IPS DF 6.9 (cell line): Measurements from ENCODE around the gene C5orf63.

Experiments used
- DNase-seq: peaks from one replicate; pipeline ENCODE4 v3.0.0-alpha.2; 2013; ENCODE audit warnings: low read depth, low spot score
- H3K27ac ChIP-seq: one replicate; pipeline ENCODE4 v1.5.1; 2013; ENCODE audit warnings: low read length, control low read depth
- H3K27me3 ChIP-seq: 2 replicates; pipeline ENCODE4 v1.6.1; 2013; ENCODE audit warnings: mild to moderate bottlenecking, low read length; ENCODE audit not compliant: control insufficient read depth, insufficient read depth
- H3K36me3 ChIP-seq: 2 replicates; pipeline ENCODE4 v1.6.1; 2013; ENCODE audit warnings: low read length; ENCODE audit not compliant: control insufficient read depth, insufficient read depth
- H3K4me1 ChIP-seq: 2 replicates; pipeline ENCODE4 v1.6.1; 2013; ENCODE audit warnings: low read length; ENCODE audit not compliant: control insufficient read depth, insufficient read depth
- H3K4me3 ChIP-seq: 2 replicates; pipeline ENCODE4 v1.5.1; 2013; ENCODE audit warnings: mild to moderate bottlenecking, low read length
- H3K9me3 ChIP-seq: 2 replicates; pipeline ENCODE4 v1.6.1; 2013; ENCODE audit warnings: low read length, inconsistent platforms; ENCODE audit not compliant: control insufficient read depth, insufficient read depth
- WGBS: extraction: QIAGEN DNeasy Blood & Tissue Kit; methylation state at CpG from one replicate; pipeline ENCODE4 v1.1.7; 2013; ENCODE audit warnings: mixed read lengths, missing lambda C conversion rate; ENCODE audit not compliant: insufficient read length, insufficient coverage; 5-methylcytosine and 5-hydroxymethylcytosine counted together

C5orf63 gene

DNA sequence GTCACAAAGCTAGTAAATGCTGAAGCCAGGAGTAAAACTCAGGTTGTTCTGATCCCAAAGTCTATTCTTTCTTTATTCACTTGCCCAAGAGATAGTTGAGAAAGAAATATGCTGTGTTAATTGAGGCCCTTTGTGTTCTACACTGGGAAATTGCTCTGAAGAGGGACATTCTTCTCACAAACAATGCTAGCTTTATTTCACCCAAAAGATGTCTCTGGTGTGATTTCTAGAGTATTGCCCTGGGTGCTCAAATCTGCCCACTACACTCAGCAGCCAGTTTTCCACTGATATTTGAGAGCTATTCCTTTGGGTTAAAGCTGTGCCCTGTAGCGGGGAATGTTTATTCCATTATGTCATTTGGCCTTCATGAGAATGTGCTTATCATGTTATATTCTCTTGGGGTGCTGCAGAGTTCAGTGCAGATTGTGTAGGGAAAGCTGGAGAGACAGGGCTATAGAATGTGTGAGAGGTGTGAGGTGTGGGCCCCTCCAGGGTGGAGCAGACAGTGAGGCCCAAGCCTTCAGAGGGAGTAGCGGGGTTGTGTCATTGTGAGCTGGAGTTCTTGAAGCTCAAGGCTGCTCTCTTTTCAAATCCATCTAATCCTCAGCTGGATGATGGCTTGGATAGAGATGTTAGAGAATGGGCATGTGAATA lies 21.0 kb upstream of the C5orf63 start:
- Histone ChIP-seq H3K27me3 (0 out of 2 replicates have a peak, but pooled peaks cover 1% of the 10 kb centered on the region), H3K9me3 (no peaks in the 10 kb centered on the region), H3K4me3 (no peak overlapping the region), H3K36me3 (no peaks in the 10 kb centered on the region), H3K27ac (no peak overlapping the region), H3K4me1 (peaks cover 6% of the 10 kb centered on the region; the same call in 1 of the 2 replicates)
- no peak for DNase-seq
- WGBS: no CpG with 5 or more reads among the region's 2 CpGs

DNA sequence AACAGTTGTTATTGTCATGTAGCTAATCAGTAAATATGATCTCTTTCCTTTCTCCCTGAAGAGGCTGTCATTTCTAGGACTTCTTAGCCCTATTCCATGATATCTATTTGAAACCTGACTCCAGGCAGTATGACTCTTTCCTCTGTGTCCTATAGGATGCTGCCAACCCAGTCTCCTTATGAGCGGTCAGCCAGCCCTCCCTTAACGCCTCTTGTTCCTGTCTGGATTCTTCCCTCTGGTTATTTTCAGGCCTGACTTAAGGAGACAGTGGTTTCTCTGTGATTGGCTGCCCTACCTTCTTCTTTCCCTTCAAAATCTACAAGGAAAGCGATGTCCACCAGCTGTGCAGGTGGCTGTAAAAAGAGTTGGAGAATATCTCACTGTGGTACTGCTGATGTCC lies 19.4 kb upstream of the C5orf63 start:
- H3K4me3 ChIP-seq: no peak overlapping the region
- no peak for DNase-seq
- no peaks in the 10 kb centered on the region for H3K36me3 ChIP-seq
- no CpG with 5 or more reads among the region's 3 CpGs for WGBS
- no peaks in the 10 kb centered on the region for H3K9me3 ChIP-seq
- H3K27me3 ChIP-seq: 0 out of 2 replicates have a peak, but pooled peaks cover 1% of the 10 kb centered on the region
- H3K27ac ChIP-seq: no peak overlapping the region
- peaks cover 6% of the 10 kb centered on the region; the same call in 1 of the 2 replicates for H3K4me1 ChIP-seq

DNA sequence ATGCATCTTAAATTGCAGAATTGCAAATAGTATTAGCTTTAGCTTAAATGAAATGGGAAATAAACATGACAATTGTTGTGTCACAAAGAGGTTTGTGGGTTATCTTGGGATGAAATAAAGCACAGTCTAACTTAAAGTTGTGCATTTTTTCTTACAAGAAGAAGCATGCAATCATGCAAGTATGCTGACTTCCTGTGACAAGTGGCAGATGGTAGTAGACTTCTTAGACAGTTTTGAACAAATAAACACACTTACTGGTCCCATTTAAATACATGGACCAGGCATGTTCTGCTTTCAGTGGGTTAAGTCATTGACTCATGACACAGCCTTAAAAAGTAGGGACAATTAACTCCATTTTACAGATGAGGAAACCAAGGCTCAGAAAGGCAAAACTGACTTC lies 15.9 kb upstream of the C5orf63 start:
- Histone ChIP-seq H3K27me3 (0 out of 2 replicates have a peak, but pooled peaks cover 1% of the 10 kb centered on the region), H3K4me1 (no peaks in the 10 kb centered on the region), H3K27ac (no peak overlapping the region), H3K4me3 (no peak overlapping the region), H3K36me3 (no peaks in the 10 kb centered on the region), H3K9me3 (no peaks in the 10 kb centered on the region)
- DNase-seq: no peak

DNA sequence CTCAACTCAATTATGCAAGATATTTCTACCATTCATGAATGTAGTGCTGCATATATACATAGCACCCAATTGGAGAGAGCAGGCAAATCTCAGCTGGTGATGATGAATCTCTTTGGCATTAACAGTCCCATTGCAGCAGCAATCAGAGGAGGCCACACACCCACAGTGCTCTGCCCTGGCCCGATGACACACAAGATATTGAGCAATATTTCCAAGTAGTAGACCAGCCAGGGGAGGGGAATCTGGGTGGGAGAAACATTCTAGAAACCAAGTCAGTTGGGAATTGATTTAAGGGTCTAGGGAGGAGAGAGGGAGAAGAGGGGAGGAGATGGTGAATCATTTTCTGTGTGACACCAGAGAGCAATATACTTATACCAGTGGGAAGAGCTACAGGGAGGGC lies 14.9 kb upstream of the C5orf63 start:
- H3K9me3 ChIP-seq: no peaks in the 10 kb centered on the region
- no peak overlapping the region for H3K4me3 ChIP-seq
- no peak overlapping the region for H3K27ac ChIP-seq
- DNase-seq: no peak
- no CpG with 5 or more reads among the region's 1 CpG for WGBS
- H3K27me3 ChIP-seq: 0 out of 2 replicates have a peak, but pooled peaks cover 1% of the 10 kb centered on the region
- no peaks in the 10 kb centered on the region for H3K4me1 ChIP-seq
- H3K36me3 ChIP-seq: no peaks in the 10 kb centered on the region

DNA sequence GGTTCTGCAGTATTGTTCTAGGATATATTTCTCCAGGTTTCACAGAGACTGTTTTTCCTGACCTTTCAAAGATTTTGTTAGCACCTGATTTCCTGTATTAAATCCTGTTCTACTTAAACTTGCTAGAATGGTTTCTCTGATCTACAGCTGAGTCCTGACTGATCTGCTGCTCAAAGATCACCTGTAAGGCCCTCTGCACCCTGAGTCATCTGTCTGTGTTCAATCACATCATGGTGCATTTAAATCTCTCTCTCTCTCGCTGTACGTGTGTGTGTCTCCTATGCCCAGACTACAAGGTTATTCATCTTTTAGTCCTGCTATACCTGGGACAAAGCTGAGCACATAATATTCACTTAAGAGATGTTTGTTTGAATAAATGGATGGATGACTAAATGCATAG lies 13.3 kb upstream of the C5orf63 start:
- no CpG with 5 or more reads among the region's 2 CpGs for WGBS
- Histone ChIP-seq H3K27ac (no peak overlapping the region), H3K27me3 (no peaks in the 10 kb centered on the region), H3K9me3 (no peaks in the 10 kb centered on the region), H3K4me3 (no peak overlapping the region), H3K4me1 (no peaks in the 10 kb centered on the region), H3K36me3 (no peaks in the 10 kb centered on the region)
- no peak for DNase-seq

DNA sequence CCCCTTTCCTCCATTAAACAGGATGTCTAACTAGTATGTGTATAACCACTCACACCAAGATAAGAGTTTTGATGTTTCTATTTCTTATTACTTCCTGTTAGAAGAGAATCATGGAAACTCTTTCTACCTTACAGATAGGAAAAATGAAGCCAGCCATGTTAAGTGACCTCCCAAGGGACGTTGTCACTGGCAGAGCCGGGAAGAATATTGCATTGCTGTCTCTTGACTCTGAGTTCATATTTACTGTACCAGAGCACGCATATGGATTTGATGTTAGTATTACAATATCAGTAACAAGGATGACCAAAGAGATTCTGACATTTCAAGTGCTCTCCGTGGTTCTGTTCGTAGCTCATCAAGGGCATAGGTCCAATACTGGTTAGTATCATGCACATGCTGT lies 12.5 kb upstream of the C5orf63 start:
- Histone ChIP-seq H3K27ac (no peak overlapping the region), H3K4me3 (no peak overlapping the region), H3K4me1 (no peaks in the 10 kb centered on the region), H3K27me3 (no peaks in the 10 kb centered on the region), H3K9me3 (no peaks in the 10 kb centered on the region), H3K36me3 (no peaks in the 10 kb centered on the region)
- no CpG with 5 or more reads among the region's 5 CpGs for WGBS
- no peak for DNase-seq

DNA sequence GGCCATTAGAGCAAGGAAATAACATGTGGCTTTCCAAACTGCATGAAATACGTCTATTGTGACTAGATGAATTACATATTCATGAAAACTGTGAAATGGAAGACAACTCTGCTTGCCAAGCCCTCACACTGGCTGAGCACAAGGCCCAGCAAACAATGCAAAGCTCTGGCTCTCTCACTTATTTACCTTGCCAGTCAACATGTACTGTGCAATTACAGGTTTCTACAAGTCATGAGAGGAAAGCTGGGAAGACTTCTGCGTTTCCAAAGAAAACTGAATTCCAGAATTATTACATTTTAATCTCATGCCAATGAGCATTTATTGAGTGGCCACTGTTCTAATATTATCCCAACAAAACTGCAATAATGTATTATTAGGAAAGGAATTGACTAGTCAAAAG lies 12.1 kb upstream of the C5orf63 start:
- H3K27me3 ChIP-seq: no peaks in the 10 kb centered on the region
- no peak for DNase-seq
- H3K4me3 ChIP-seq: no peak overlapping the region
- no peaks in the 10 kb centered on the region for H3K36me3 ChIP-seq
- H3K27ac ChIP-seq: no peak overlapping the region
- H3K9me3 ChIP-seq: no peaks in the 10 kb centered on the region
- no CpG with 5 or more reads among the region's 2 CpGs for WGBS
- no peaks in the 10 kb centered on the region for H3K4me1 ChIP-seq

DNA sequence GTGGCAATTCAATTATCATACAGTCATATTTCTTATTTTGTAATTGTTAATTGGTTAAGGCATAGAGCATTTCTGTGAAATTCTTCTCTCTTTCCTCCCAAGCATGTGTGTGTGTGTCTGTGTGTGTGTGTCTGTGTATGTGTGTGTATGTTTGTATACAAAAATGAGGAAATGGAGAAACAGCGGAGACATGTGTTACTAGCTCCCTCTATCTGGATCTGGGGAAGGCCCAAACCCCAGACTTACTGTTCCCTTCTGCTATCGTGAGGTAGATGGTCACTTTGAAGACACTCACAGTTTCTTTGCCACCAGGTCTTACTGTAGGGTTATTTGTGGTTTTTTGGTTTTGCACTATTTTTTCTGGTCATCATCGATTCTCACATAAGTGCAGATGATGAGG lies 11.4 kb upstream of the C5orf63 start:
- Histone ChIP-seq H3K4me1 (no peaks in the 10 kb centered on the region), H3K27ac (no peak overlapping the region), H3K9me3 (no peaks in the 10 kb centered on the region), H3K36me3 (no peaks in the 10 kb centered on the region), H3K27me3 (no peaks in the 10 kb centered on the region), H3K4me3 (no peak overlapping the region)
- no peak for DNase-seq
- WGBS: no CpG with 5 or more reads among the region's 3 CpGs

DNA sequence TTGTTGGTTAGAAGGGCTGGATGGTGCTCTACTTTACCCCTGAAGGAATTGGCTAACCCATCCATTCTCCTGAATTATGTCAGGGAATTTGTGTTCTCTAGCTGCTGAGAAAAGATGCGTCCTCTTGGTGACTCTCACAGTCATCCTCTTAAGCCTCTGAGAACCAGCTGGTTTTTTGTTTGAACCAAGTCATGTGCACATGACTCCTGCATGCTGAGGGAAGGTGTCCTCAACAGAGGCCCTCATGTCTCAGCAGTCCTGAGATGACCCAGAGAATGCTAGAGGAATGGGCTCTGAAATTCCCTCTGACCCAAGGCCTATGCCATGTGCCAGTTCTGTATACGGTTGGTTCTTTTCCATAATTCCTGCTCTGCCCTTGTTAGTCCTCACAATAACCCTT lies 10.4 kb upstream of the C5orf63 start:
- H3K9me3 ChIP-seq: no peaks in the 10 kb centered on the region
- H3K4me3 ChIP-seq: no peak overlapping the region
- no peaks in the 10 kb centered on the region for H3K36me3 ChIP-seq
- no CpG with 5 or more reads among the region's 2 CpGs for WGBS
- no peaks in the 10 kb centered on the region for H3K4me1 ChIP-seq
- no peak for DNase-seq
- H3K27ac ChIP-seq: no peak overlapping the region
- H3K27me3 ChIP-seq: no peaks in the 10 kb centered on the region

DNA sequence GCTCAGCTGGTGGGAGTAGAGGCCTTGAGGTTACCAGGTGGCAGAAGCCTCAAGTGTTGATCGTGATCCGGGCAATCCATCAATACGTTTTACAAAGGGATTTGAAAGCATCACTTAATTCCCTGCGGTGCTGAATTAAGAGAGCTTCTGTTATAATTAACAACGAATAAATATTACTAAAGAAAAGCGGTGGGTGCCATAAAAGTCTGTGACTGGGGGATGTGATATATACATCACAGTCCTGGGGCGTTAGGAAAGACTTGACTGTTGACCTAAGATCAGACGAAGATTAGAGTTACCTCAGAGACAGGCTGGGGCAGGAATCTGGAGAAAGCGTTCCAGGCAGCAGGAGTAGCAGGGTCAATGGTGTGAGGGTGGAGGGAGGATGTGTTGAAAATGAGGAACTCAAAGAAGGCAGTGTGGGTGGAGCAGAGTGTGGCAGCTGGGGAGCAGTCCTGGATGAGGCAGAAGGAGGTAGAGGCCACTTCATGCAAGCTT lies 6.7 kb upstream of the C5orf63 start:
- no peak for DNase-seq
- WGBS: no CpG with 5 or more reads among the region's 9 CpGs
- Histone ChIP-seq H3K36me3 (no peaks in the 10 kb centered on the region), H3K9me3 (no peaks in the 10 kb centered on the region), H3K4me1 (peaks cover 3% of the 10 kb centered on the region; the same call in 1 of the 2 replicates), H3K27me3 (no peaks in the 10 kb centered on the region), H3K4me3 (no peak overlapping the region), H3K27ac (no peak overlapping the region)

DNA sequence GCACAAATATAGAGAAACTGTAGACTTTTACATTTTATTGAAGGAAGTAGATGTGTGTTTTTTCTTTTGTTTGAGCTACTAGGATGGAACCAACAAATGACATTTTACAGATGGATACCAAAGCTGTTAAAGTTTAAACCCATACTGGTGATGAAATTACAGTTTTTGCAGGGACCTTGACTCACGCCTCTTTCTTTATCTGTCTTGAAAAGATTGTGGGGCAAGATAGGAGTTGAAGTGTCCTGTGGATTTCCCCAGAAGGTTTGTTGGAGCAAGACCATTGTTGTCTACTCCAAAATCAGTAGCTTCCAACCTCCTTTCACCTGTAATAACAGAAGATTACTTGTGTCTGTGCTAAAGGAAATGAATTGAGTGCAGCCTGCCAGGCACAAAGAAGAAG lies 4.1 kb upstream of the C5orf63 start:
- peaks cover 5% of the 10 kb centered on the region for H3K4me1 ChIP-seq
- WGBS: no CpG with 5 or more reads among the region's 1 CpG

More for the DNA sequence above, 4.1 kb upstream of the C5orf63 start:
- Histone ChIP-seq H3K4me3 (no peak overlapping the region), H3K27ac (no peak overlapping the region), H3K9me3 (no peaks in the 10 kb centered on the region), H3K36me3 (no peaks in the 10 kb centered on the region), H3K27me3 (no peaks in the 10 kb centered on the region)
- no peak for DNase-seq
